KBM-7 (cell line): ENCODE data around the gene HNRNPD.
"Not testable (repeated sequence)": the region's sequence is repeated elsewhere in the genome, so short reads cannot be mapped to it uniquely, and the experiment has no call there.

Experiments
- DNase-seq: peaks from one replicate; pipeline ENCODE4 v3.0.0-alpha.2; 2015
- in situ Hi-C: fragments of 300-500 bp; cut with MboI; formaldehyde crosslinking; loops from 2 replicates; pipeline ENCODE4 v1.14.3; 2020; ENCODE audit warnings: low sequenced_read_pairs, low pct_unique_long_range_greater_than_20kb, mixed read lengths

Gene HNRNPD, protein sequence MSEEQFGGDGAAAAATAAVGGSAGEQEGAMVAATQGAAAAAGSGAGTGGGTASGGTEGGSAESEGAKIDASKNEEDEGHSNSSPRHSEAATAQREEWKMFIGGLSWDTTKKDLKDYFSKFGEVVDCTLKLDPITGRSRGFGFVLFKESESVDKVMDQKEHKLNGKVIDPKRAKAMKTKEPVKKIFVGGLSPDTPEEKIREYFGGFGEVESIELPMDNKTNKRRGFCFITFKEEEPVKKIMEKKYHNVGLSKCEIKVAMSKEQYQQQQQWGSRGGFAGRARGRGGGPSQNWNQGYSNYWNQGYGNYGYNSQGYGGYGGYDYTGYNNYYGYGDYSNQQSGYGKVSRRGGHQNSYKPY

GRCh38 chr4:82373816-82374625 lies at the start of gene HNRNPD:
Gene HNRNPD, minus strand, starts transcription at chr4:82373991. Its CDS starts 313 bp downstream, at chr4:82373678.
- in situ Hi-C loops, result no loop called here

DNA sequence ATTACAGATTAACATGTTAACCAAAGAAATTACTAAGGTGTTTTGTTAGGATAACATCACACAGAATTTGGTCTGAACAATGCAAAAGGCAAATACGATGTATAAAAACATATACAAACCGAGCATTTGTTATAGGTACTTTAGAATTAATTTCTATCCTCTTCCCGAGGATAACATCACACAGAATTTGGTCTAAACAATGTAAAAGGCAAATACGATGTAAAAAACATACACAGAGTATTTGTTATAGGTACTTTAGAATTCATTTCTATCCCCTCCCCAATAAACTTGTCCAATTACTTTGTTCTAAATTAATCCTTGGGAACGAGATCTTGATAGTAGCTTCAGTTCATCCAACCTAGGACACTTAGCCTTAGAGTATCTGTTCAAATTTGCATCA lies 48.8 kb upstream of the HNRNPD start:
- in situ Hi-C loops, result no loop called here
- peak; percentile 23 for DNase-seq

More at GRCh38 chr4:82373816-82374625, at the start of gene HNRNPD:
- DNase-seq, result peak; percentile 99

- in situ Hi-C loops, result no loop called here
- peak; percentile 47 for DNase-seq
Measured at GRCh38 chr4:82421796-82422560, 48.2 kb upstream of the HNRNPD start.

GRCh38 chr4:82419451-82419850 lies 45.7 kb upstream of the HNRNPD start:
- DNase-seq, result peak; percentile 50
- in situ Hi-C loops, result no loop called here

DNA sequence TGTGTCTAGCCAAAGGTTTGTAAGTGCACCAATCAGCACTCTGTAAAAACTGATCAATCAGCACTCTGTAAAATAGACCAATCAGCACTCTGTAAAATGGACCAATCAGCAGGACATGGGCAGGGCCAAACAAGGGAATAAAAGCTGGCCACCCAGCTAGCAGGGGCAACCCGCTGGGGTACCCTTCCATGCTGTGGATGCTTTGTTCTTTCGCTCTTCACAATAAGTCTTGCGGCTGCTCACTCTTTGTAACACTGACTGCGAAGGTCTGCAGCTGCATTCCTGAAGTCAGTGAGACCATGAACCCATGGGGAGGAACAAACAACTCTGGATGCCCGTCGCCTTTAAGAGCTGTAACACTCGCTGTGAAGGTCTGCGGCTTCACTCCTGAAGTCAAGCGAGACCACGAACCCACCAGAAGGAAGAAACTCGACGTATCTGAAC lies 42.2 kb upstream of the HNRNPD start:
- no peak for DNase-seq
- in situ Hi-C loops, result no loop called here

DNA sequence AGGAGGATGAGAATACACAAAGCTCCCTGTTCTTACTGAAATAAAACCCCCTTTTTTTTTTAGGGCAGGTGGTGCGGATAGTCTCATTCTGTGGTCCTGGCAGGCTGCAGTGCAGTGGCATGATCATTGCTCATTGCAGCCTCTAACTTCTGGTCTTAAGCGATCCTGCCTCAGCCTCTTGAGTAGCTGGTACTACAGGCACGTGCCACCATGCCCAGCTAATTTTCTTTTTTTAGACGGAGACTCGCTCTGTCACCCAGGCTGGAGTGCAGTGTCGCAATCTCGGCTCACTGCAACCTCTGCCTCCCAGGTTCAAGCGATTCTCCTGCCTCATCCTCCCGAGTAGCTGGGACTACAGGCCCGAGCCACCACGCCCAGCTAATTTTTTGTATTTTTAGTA lies 41.3 kb upstream of the HNRNPD start:
- DNase-seq, in situ Hi-C loops: not testable (repeated sequence)

- in situ Hi-C loops, result no loop called here
- DNase-seq, result no peak
Measured at GRCh38 chr4:82403725-82404124, 29.9 kb upstream of the HNRNPD start.

DNA sequence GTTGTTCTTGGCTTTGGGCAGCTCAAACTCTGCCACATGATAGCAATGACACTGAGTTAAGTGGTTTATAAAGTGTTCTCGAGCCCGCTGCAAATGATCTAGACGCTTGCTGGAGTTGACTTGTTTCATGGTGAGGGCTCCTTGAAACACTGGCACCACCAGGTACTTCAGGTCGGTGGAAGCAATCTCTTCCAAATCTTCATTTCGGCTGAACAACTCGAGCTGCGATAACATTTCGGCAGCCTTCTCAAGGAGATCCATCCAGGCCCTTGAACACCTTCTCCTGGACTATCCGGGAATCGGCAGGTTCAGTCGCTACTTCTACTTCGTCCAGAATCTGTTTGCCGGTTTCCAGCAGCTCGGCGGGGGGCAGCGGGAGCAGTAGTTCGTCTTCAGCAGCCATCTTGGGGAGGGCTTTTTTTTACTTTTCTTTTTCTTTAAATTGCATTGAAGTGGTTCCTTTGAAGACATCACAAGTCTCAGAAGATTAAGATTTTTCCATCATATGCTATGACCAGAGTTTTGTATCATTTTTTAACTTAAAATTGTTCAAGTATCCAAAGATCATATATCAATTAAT lies 28.5 kb upstream of the HNRNPD start:
- DNase-seq, result no peak
- in situ Hi-C loops, result no loop called here

GRCh38 chr4:82401600-82401999 lies 27.8 kb upstream of the HNRNPD start:
- in situ Hi-C loops, result no loop called here
- no peak for DNase-seq

DNA sequence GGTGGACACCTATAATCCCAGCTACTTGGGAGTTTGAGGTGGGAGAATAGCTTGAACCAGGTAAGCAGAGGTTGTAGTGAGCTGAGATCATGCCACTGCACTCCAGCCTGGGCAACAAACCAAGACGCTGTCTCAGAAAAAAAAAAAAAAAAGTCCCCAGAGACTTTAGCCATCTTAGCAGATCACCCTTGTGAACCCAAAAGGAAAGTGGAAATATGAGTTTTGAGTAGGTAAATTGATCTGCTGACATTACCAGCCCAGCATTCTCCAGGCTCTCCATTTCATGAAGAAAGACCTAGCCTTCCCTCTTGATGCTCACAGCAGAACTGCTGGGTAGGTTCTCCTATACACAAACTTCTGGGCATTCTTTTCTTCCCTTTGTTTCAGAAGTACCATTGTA lies 24.5 kb upstream of the HNRNPD start:
- in situ Hi-C loops, result no loop called here
- no peak for DNase-seq

DNA sequence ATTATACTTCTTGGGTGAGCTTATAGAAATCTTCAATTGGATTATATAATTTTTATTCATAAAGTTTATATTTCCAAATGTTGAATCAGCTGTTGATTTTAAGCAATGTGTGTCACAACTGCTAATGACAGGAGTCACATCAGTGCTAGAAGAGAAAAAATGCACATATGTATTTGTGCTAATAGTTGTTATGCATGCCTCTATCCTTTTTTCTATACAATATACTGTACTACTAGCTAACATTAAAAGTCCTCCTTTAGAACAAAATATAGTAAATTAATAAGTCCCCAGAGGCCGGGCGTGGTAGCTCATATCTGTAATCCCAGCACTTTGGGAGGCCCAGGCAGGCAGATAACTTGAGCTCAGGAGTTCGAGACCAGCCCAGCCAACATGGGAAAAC lies 23.7 kb upstream of the HNRNPD start:
- no peak for DNase-seq
- in situ Hi-C loops, result no loop called here

GRCh38 chr4:82394896-82395295 lies 21.1 kb upstream of the HNRNPD start:
- no peak for DNase-seq
- in situ Hi-C loops, result no loop called here

DNA sequence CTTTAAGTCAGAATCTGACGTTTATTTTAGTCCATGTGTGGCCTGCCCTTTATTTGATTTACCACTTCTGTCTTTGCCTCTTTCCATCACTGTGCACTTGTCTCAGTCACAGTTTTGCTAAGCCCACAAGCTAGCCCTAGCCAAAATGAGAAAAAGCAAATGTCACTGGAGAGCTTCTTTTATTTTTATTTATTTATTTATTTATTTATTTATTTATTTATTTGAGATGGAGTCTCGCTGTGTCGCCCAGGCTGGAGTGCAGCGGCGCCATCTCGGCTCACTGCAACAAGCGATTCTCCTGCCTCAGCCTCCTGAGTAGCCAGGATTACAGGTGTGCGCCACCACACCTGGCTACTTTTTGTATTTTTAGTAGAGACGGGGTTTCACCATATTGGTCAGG lies 16.3 kb upstream of the HNRNPD start:
- in situ Hi-C loops, DNase-seq: not testable (repeated sequence)

- no peak for DNase-seq
- in situ Hi-C loops, result no loop called here
Measured at GRCh38 chr4:82388405-82388804, 14.6 kb upstream of the HNRNPD start.

DNA sequence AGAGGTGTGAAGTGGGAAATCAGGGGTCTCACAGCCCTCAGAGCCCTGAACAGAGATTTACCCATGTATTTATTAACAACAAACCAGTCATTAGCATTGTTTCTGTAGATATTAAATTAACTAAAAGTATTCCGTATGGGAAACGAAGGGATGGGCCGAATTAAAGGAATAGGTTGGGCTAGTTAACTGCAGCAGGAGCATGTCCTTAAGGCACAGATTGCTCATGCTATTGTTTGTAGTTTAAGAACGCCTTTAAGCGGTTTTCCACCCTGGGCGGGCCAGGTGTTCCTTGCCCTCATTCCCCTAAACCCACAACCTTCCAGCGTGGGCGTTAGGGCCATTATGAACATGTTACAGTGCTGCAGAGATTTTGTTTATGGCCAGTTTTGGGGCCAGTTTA lies 12.5 kb upstream of the HNRNPD start:
- in situ Hi-C loops, DNase-seq: not testable (repeated sequence)

- in situ Hi-C loops, result no loop called here
- no peak for DNase-seq
Measured at GRCh38 chr4:82382751-82383150, 9.0 kb upstream of the HNRNPD start.

DNA sequence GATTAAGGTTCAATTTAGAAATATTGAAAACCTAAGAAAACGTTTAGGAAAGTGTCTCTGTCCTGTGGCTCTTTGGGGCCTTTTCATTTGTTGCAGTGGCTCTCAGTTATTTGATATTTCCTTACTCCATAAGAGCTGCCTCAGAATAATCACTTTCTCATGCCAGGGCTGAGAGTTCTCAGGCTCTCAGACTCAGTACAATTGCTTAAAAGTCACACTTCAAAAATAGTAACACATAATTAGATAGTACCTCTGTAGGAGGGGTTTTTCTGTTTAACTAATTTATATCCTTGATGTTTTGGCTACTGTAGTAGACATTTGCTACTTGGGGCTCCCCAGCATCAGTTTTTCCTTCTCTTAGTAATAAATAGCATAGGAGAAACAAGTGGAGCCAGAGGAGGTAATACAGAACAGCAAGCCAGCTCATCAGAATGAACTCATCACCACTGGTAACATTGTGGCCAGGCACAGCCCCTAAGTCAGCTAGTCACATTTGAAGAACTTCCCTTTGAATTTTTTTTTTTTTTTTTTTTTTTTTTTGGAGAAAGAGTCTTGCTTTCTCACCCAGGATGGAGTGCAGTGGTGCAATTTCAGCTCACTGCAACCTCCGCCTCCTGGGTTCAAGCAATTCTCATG lies 8.0 kb upstream of the HNRNPD start:
- no peak for DNase-seq
- in situ Hi-C loops, result no loop called here

DNA sequence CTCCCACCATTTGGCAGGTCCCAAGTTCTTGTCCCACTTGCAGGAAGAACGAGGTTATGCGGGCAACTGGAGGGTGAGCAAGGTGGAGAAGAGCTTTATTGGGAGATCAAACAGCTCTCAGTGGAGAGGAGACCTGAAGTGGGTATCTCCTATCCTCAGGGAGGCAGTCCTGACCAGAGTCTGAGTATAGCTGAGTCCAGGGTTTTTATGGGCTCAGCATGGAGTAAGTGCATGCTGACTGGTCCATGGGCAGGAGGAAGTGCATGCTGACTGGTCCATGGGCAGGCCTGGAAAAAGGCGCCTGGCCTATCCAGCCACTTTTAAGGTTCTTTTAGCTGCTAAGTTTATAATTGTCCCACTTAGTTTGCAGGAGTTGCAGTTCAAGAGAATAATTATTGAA lies 7.4 kb upstream of the HNRNPD start:
- in situ Hi-C loops, result no loop called here
- DNase-seq, result no peak

GRCh38 chr4:82380831-82381230 lies 7.0 kb upstream of the HNRNPD start:
- DNase-seq, result no peak
- in situ Hi-C loops, result no loop called here
